H9 (cell line): ENCODE measurements around the gene ARHGEF7. TPM values are rescaled to one million over a fixed set of nuclear protein-coding genes. Genes with fewer than 3 reads are reported as not detected.

Source experiments
- DNase-seq: peaks from one replicate; pipeline ENCODE4 v3.0.0-alpha.2; 2017
- H2AFZ ChIP-seq: one replicate; pipeline ENCODE4 v1.6.1; 2013; ENCODE audit warnings: mild to moderate bottlenecking, low read length, control low read depth, moderate library complexity
- H2AK5ac ChIP-seq: 2 replicates; pipeline ENCODE4 v1.6.1; 2013; ENCODE audit warnings: low read length, control low read depth, mixed read lengths; ENCODE audit not compliant: insufficient read length
- H2BK120ac ChIP-seq: one replicate; pipeline ENCODE4 v1.6.1; 2013; ENCODE audit warnings: low read depth, mild to moderate bottlenecking, low read length, control low read depth, inconsistent platforms; ENCODE audit not compliant: poor library complexity, severe bottlenecking
- H2BK12ac ChIP-seq: 2 replicates; pipeline ENCODE4 v1.6.1; 2013; ENCODE audit warnings: low read length, control low read depth, mixed read lengths, low read depth; ENCODE audit not compliant: insufficient read length
- H2BK15ac ChIP-seq: 2 replicates; pipeline ENCODE4 v1.6.1; 2013; ENCODE audit warnings: low read depth, low read length, control low read depth
- H2BK20ac ChIP-seq: one replicate; pipeline ENCODE4 v1.6.1; 2013; ENCODE audit warnings: low read depth, mild to moderate bottlenecking, low read length, control low read depth, inconsistent platforms; ENCODE audit not compliant: poor library complexity, severe bottlenecking
- H2BK5ac ChIP-seq: 2 replicates; pipeline ENCODE4 v1.6.1; 2013; ENCODE audit warnings: low read length, control low read depth, mixed read lengths; ENCODE audit not compliant: insufficient read length
- H3K14ac ChIP-seq: 2 replicates; pipeline ENCODE4 v1.6.1; 2013; ENCODE audit warnings: low read length, control low read depth; ENCODE audit not compliant: insufficient read depth
- H3K18ac ChIP-seq: 2 replicates; pipeline ENCODE4 v1.6.1; 2013; ENCODE audit warnings: low read depth, mild to moderate bottlenecking, mixed read lengths, low read length, control low read depth; ENCODE audit not compliant: insufficient read length
- H3K23ac ChIP-seq: 2 replicates; pipeline ENCODE4 v1.6.1; 2013; ENCODE audit warnings: low read length, control low read depth, mixed read lengths, low read depth; ENCODE audit not compliant: insufficient read length
- H3K23me2 ChIP-seq: 2 replicates; pipeline ENCODE4 v1.6.1; 2013; ENCODE audit warnings: low read depth, mild to moderate bottlenecking, mixed read lengths, low read length, control low read depth; ENCODE audit not compliant: insufficient read length, poor library complexity, severe bottlenecking
- H3K27ac ChIP-seq: 2 replicates; pipeline ENCODE4 v1.5.1; 2013; ENCODE audit warnings: low read length, control low read depth, mixed read lengths, low read depth; ENCODE audit not compliant: insufficient read length
- H3K27me3 ChIP-seq: 2 replicates; pipeline ENCODE4 v1.6.1; 2013; ENCODE audit warnings: low read length, control low read depth, inconsistent platforms; ENCODE audit not compliant: insufficient read depth
- H3K4ac ChIP-seq: 2 replicates; pipeline ENCODE4 v1.6.1; 2013; ENCODE audit warnings: low read depth, mild to moderate bottlenecking, control low read depth, inconsistent platforms, low read length, moderate library complexity
- H3K4me1 ChIP-seq: 2 replicates; pipeline ENCODE4 v1.6.1; 2013; ENCODE audit warnings: low read length, control low read depth, inconsistent platforms; ENCODE audit not compliant: insufficient read depth
- H3K4me2 ChIP-seq: 2 replicates; pipeline ENCODE4 v1.6.1; 2013; ENCODE audit warnings: low read length, control low read depth, mixed read lengths; ENCODE audit not compliant: insufficient read length, insufficient read depth
- H3K56ac ChIP-seq: 2 replicates; pipeline ENCODE4 v1.6.1; 2013; ENCODE audit warnings: low read depth, mild to moderate bottlenecking, mixed read lengths, low read length, control low read depth; ENCODE audit not compliant: insufficient read length
- H3K79me1 ChIP-seq: 2 replicates; pipeline ENCODE4 v1.6.1; 2013; ENCODE audit warnings: low read depth, mild to moderate bottlenecking, moderate library complexity, low read length, control low read depth, inconsistent platforms; ENCODE audit not compliant: insufficient read depth, poor library complexity, severe bottlenecking
- H3K79me2 ChIP-seq: 2 replicates; pipeline ENCODE4 v1.6.1; 2013; ENCODE audit warnings: low read length, control low read depth, inconsistent platforms; ENCODE audit not compliant: insufficient read depth
- H3K9ac ChIP-seq: 2 replicates; pipeline ENCODE4 v1.6.1; 2013; ENCODE audit warnings: low read length, control low read depth, mixed read lengths; ENCODE audit not compliant: insufficient read length; ENCODE audit errors: extremely low read depth
- H3K9me3 ChIP-seq: one replicate; pipeline ENCODE4 v1.6.1; 2013; ENCODE audit warnings: low read depth, low read length, inconsistent platforms; ENCODE audit not compliant: control insufficient read depth
- H3T11ph ChIP-seq: one replicate; pipeline ENCODE4 v1.6.1; 2013; ENCODE audit warnings: mild to moderate bottlenecking, low read length, control low read depth, inconsistent platforms
- H4K20me1 ChIP-seq: one replicate; pipeline ENCODE4 v1.6.1; 2013; ENCODE audit not compliant: control insufficient read depth, insufficient read length, insufficient read depth
- H4K5ac ChIP-seq: 2 replicates; pipeline ENCODE4 v1.6.1; 2013; ENCODE audit warnings: low read depth, mild to moderate bottlenecking, mixed read lengths, low read length, control low read depth; ENCODE audit not compliant: insufficient read length
- H4K8ac ChIP-seq: replicated peaks from 2 replicates; pipeline ENCODE4 v1.6.1; 2013; ENCODE audit warnings: low read length, control low read depth, mixed read lengths, low read depth; ENCODE audit not compliant: insufficient read length
- H4K91ac ChIP-seq: 2 replicates; pipeline ENCODE4 v1.6.1; 2013; ENCODE audit warnings: low read depth, mild to moderate bottlenecking, moderate library complexity, mixed read lengths, low read length, control low read depth; ENCODE audit not compliant: insufficient read length
- H3K27ac Mint-ChIP-seq, 3 experiments: 2 replicates in 2 of 3; 3 replicates in 1 of 3; pipeline ENCODE4 v1.8.0; 2020 to 2021; ENCODE audit warnings: mixed read lengths in 3 of 3, mild to moderate bottlenecking in 1 of 3, moderate library complexity in 1 of 3
- H3K27me3 Mint-ChIP-seq: 2 replicates; pipeline ENCODE4 v1.8.0; 2021; ENCODE audit warnings: low read depth, mild to moderate bottlenecking, moderate library complexity, mixed read lengths
- H3K36me3 Mint-ChIP-seq, 3 experiments: 2 replicates in 2 of 3; 3 replicates in 1 of 3; pipeline ENCODE4 v1.8.0; 2020 to 2021; ENCODE audit warnings: low read depth in 3 of 3, mixed read lengths in 3 of 3; ENCODE audit not compliant: insufficient read depth in 1 of 3
- H3K4me1 Mint-ChIP-seq, 2 experiments: 2 replicates each; pipeline ENCODE4 v1.8.0; 2020; ENCODE audit warnings: mixed read lengths in 2 of 2
- H3K4me3 Mint-ChIP-seq, 2 experiments: 2 replicates in 1 of 2; 3 replicates in 1 of 2; pipeline ENCODE4 v1.8.0; 2020 to 2021; ENCODE audit warnings: mild to moderate bottlenecking in 2 of 2, mixed read lengths in 2 of 2, moderate library complexity in 1 of 2
- H3K9me3 Mint-ChIP-seq, 2 experiments: 2 replicates in 1 of 2; 3 replicates in 1 of 2; pipeline ENCODE4 v1.8.0; 2020; ENCODE audit warnings: mild to moderate bottlenecking in 2 of 2, mixed read lengths in 2 of 2, moderate library complexity in 1 of 2
- CTCF ChIP-seq: fragments of 200-600 bp; sonication (generic); conservative IDR thresholded peaks from 3 replicates; pipeline ENCODE4 v1.8.0; 2021; ENCODE audit warnings: antibody characterized with exemption, mild to moderate bottlenecking
- WGBS: extraction: QIAGEN DNeasy Blood & Tissue Kit; methylation state at CpG from one replicate; pipeline ENCODE4 v1.1.7; 2013; ENCODE audit warnings: missing lambda C conversion rate, low lambda C conversion rate, mixed read lengths; ENCODE audit not compliant: insufficient read length; ENCODE audit errors: extremely low coverage; 5-methylcytosine and 5-hydroxymethylcytosine counted together
- total RNA-seq: library from RNA; stranded (reverse); gene quantifications from 2 replicates; pipeline ENCODE4 v1.2.1, GENCODE V29; 2021

ARHGEF7 gene
- total RNA-seq, 1 experiment from 2014 or later, result 51.9 TPM

GRCh38 chr13:111336666-111337065, 221.6 kb downstream of the ARHGEF7 start:
- no peak overlapping the region for H3K27ac Mint-ChIP-seq
- no peak overlapping the region for H2BK120ac ChIP-seq
- no peak overlapping the region for H3K9ac ChIP-seq
- H3K4me3 Mint-ChIP-seq, result no peak overlapping the region
- no peak overlapping the region for H3K56ac ChIP-seq
- no CpG with 5 or more reads among the region's 9 CpGs for WGBS
- H2BK12ac ChIP-seq, result no peak overlapping the region
- no peak overlapping the region for H2BK5ac ChIP-seq
- no peaks in the 10 kb centered on the region for H3K9me3 ChIP-seq
- H3K4me2 ChIP-seq, result no peak overlapping the region
- H2BK15ac ChIP-seq, result no peak overlapping the region
- H3K36me3 Mint-ChIP-seq, result no peaks in the 10 kb centered on the region; a peak in 1 of 7 replicates
- H3K79me2 ChIP-seq, result no peaks in the 10 kb centered on the region
- DNase-seq, result no peak
- H4K8ac ChIP-seq, result no peak overlapping the region
- no peak overlapping the region for H3K14ac ChIP-seq
- no peak overlapping the region for H2BK20ac ChIP-seq
- H3K4ac ChIP-seq, result no peak overlapping the region
- no peak for TF ChIP-seq CTCF
- no peaks in the 10 kb centered on the region for H3K79me1 ChIP-seq
- no peaks in the 10 kb centered on the region for H4K20me1 ChIP-seq
- no peaks in the 10 kb centered on the region for H3K4me1 ChIP-seq
- no peaks in the 10 kb centered on the region for H3K9me3 Mint-ChIP-seq
- no peaks in the 10 kb centered on the region for H3K27me3 ChIP-seq
- no peak overlapping the region for H2AK5ac ChIP-seq
- H3K23ac ChIP-seq, result no peak overlapping the region
- H3K4me1 Mint-ChIP-seq, result no peaks in the 10 kb centered on the region
- no peak overlapping the region for H4K91ac ChIP-seq
- H3K27ac ChIP-seq, result no peak overlapping the region
- no peak overlapping the region for H2AFZ ChIP-seq
- no peak overlapping the region for H3T11ph ChIP-seq
- no peak overlapping the region for H3K18ac ChIP-seq
- H3K23me2 ChIP-seq, result no peaks in the 10 kb centered on the region
- no peaks in the 10 kb centered on the region for H3K27me3 Mint-ChIP-seq
- no peak overlapping the region for H4K5ac ChIP-seq
